Mesothelial cell of epicardium (in vitro differentiated cells): Measurements from ENCODE around the gene MGAT5B. TPM values are rescaled to one million over a fixed set of nuclear protein-coding genes. Genes with fewer than 3 reads are reported as not detected.

Source experiments
- DNase-seq, 2 experiments: peaks; one replicate each; pipeline ENCODE4 v3.0.0; 2021; ENCODE audit warnings: low spot score in 2 of 2; ENCODE audit not compliant: unreplicated experiment in 2 of 2
- H3K27ac Mint-ChIP-seq: 2 replicates; pipeline ENCODE4 v1.8.0; 2021; ENCODE audit warnings: mixed read lengths
- H3K27me3 Mint-ChIP-seq: 2 replicates; pipeline ENCODE4 v1.8.0; 2021; ENCODE audit warnings: low read depth, mixed read lengths
- H3K36me3 Mint-ChIP-seq: 2 replicates; pipeline ENCODE4 v1.8.0; 2021; ENCODE audit warnings: mixed read lengths
- H3K4me1 Mint-ChIP-seq: 2 replicates; pipeline ENCODE4 v1.8.0; 2021; ENCODE audit warnings: mixed read lengths
- H3K4me3 Mint-ChIP-seq: 2 replicates; pipeline ENCODE4 v1.8.0; 2021; ENCODE audit warnings: mild to moderate bottlenecking, moderate library complexity, mixed read lengths
- H3K9me3 Mint-ChIP-seq: 2 replicates; pipeline ENCODE4 v1.8.0; 2021; ENCODE audit warnings: mixed read lengths
- CTCF ChIP-seq: fragments of 200-600 bp; sonication (generic); IDR thresholded peaks from one replicate; pipeline ENCODE4 v1.5.0; 2021; ENCODE audit warnings: antibody characterized with exemption; ENCODE audit not compliant: unreplicated experiment
- total RNA-seq: library from RNA; stranded (reverse); gene quantifications from 3 replicates; pipeline ENCODE4 v1.2.1, GENCODE V29; 2021

The MGAT5B gene
- total RNA-seq, 1 donor from 2014 or later = 0.78 TPM

- H3K27me3 Mint-ChIP-seq = peaks cover 19% of the 10 kb centered on the region
- no peak for DNase-seq
- no peaks in the 10 kb centered on the region for H3K36me3 Mint-ChIP-seq
- no peak overlapping the region for H3K27ac Mint-ChIP-seq
- peaks cover 9% of the 10 kb centered on the region for H3K9me3 Mint-ChIP-seq
- no peaks in the 10 kb centered on the region for H3K4me1 Mint-ChIP-seq
- H3K4me3 Mint-ChIP-seq = no peak overlapping the region
- no peak for TF ChIP-seq CTCF
These were observed 113.5 kb downstream of the MGAT5B start for GRCh38 chr17:76981545-76982295.

- H3K27ac Mint-ChIP-seq = no peak overlapping the region
- H3K4me3 Mint-ChIP-seq = no peak overlapping the region
- H3K4me1 Mint-ChIP-seq = no peaks in the 10 kb centered on the region
- no peak for TF ChIP-seq CTCF
- peaks cover 15% of the 10 kb centered on the region for H3K27me3 Mint-ChIP-seq
- peaks cover 9% of the 10 kb centered on the region for H3K9me3 Mint-ChIP-seq
- DNase-seq = no peak
- no peaks in the 10 kb centered on the region for H3K36me3 Mint-ChIP-seq
These were observed 114.3 kb downstream of the MGAT5B start for GRCh38 chr17:76982408-76983074.

- no peak overlapping the region for H3K27ac Mint-ChIP-seq
- H3K4me1 Mint-ChIP-seq = no peaks in the 10 kb centered on the region
- no peak for DNase-seq
- H3K4me3 Mint-ChIP-seq = no peak overlapping the region
- peaks cover 14% of the 10 kb centered on the region for H3K27me3 Mint-ChIP-seq
- no peaks in the 10 kb centered on the region for H3K36me3 Mint-ChIP-seq
- peaks cover 6% of the 10 kb centered on the region for H3K9me3 Mint-ChIP-seq
- TF ChIP-seq CTCF = no peak
These were observed 115.0 kb downstream of the MGAT5B start for GRCh38 chr17:76983075-76983775.

GRCh38 chr17:76986365-76986764 lies 118.2 kb downstream of the MGAT5B start:
- Mint-ChIP-seq H3K9me3 (no peaks in the 10 kb centered on the region), H3K4me1 (no peaks in the 10 kb centered on the region), H3K4me3 (no peak overlapping the region), H3K27ac (no peak overlapping the region), H3K36me3 (no peaks in the 10 kb centered on the region), H3K27me3 (peaks cover 13% of the 10 kb centered on the region)
- TF ChIP-seq CTCF = no peak
- DNase-seq = no peak

GRCh38 chr17:76987486-76988093 lies 119.4 kb downstream of the MGAT5B start:
- Mint-ChIP-seq H3K4me1 (no peaks in the 10 kb centered on the region), H3K27ac (no peak overlapping the region), H3K27me3 (peaks cover 9% of the 10 kb centered on the region), H3K9me3 (no peaks in the 10 kb centered on the region), H3K4me3 (no peak overlapping the region), H3K36me3 (no peaks in the 10 kb centered on the region)
- no peak for DNase-seq
- TF ChIP-seq CTCF = no peak
